GM23248 (cell line): ENCODE measurements around the gene CPA2. TPM values are rescaled to one million over a fixed set of nuclear protein-coding genes. Genes with fewer than 3 reads are reported as not detected.
A peak's percentile ranks its signal among the peaks of the same experiment; 100 is the strongest.

ENCODE experiments used
- DNase-seq: peaks from one replicate; pipeline ENCODE4 v3.0.0-alpha.2; 2015
- H2AFZ ChIP-seq: fragments of 200-600 bp; sonication (generic); 2 replicates; pipeline ENCODE4 v1.6.1; 2016; ENCODE audit warnings: antibody characterized with exemption
- H3F3A ChIP-seq: fragments of 200-600 bp; sonication (generic); 2 replicates; pipeline ENCODE4 v1.6.1; 2016; ENCODE audit warnings: mild to moderate bottlenecking, antibody characterized with exemption, mixed run types; ENCODE audit not compliant: insufficient read depth
- H3K27ac ChIP-seq: fragments of 200-600 bp; sonication (generic); 2 replicates; pipeline ENCODE4 v1.5.1; 2016; ENCODE audit warnings: mild to moderate bottlenecking
- H3K27me3 ChIP-seq: fragments of 200-600 bp; sonication (generic); replicated peaks from 2 replicates; pipeline ENCODE4 v1.6.1; 2016; ENCODE audit warnings: mild to moderate bottlenecking; ENCODE audit not compliant: insufficient read depth
- H3K36me3 ChIP-seq: fragments of 200-600 bp; sonication (generic); 2 replicates; pipeline ENCODE4 v1.6.1; 2016; ENCODE audit warnings: low read depth, mild to moderate bottlenecking
- H3K4me1 ChIP-seq: fragments of 200-600 bp; sonication (generic); 2 replicates; pipeline ENCODE4 v1.6.1; 2016; ENCODE audit warnings: mild to moderate bottlenecking; ENCODE audit not compliant: insufficient read depth
- H3K4me2 ChIP-seq: fragments of 200-600 bp; sonication (generic); one replicate; pipeline ENCODE4 v1.6.1; 2016; ENCODE audit warnings: mild to moderate bottlenecking; ENCODE audit not compliant: unreplicated experiment
- H3K4me3 ChIP-seq: fragments of 200-600 bp; sonication (generic); 2 replicates; pipeline ENCODE4 v1.5.1; 2016; ENCODE audit warnings: mild to moderate bottlenecking
- H3K79me2 ChIP-seq: fragments of 200-600 bp; sonication (generic); 2 replicates; pipeline ENCODE4 v1.6.1; 2016; ENCODE audit warnings: mild to moderate bottlenecking; ENCODE audit not compliant: insufficient read depth
- H3K9ac ChIP-seq: fragments of 200-600 bp; sonication (generic); 2 replicates; pipeline ENCODE4 v1.6.1; 2016; ENCODE audit warnings: mild to moderate bottlenecking
- H3K9me2 ChIP-seq: fragments of 200-600 bp; sonication (generic); 2 replicates; pipeline ENCODE4 v1.6.1; 2016; ENCODE audit warnings: mixed run types, mild to moderate bottlenecking, moderate library complexity; ENCODE audit not compliant: insufficient read depth
- H3K9me3 ChIP-seq: fragments of 200-600 bp; sonication (generic); one replicate; pipeline ENCODE4 v1.6.1; 2017; ENCODE audit warnings: low read depth
- H4K20me1 ChIP-seq: fragments of 200-600 bp; sonication (generic); 2 replicates; pipeline ENCODE4 v1.6.0; 2016; ENCODE audit not compliant: insufficient read depth
- EZH2 ChIP-seq: fragments of 200-600 bp; sonication (generic); IDR thresholded peaks from 2 replicates; pipeline ENCODE4 v1.6.1; 2018; ENCODE audit warnings: antibody characterized with exemption, mild to moderate bottlenecking; ENCODE audit not compliant: insufficient read depth, poor library complexity, severe bottlenecking
- EZH2phosphoT487 ChIP-seq: fragments of 200-600 bp; sonication (generic); IDR thresholded peaks from 2 replicates; pipeline ENCODE4 v1.6.1; 2018; ENCODE audit warnings: antibody characterized with exemption, moderate library complexity, mild to moderate bottlenecking, low read depth; ENCODE audit not compliant: insufficient read depth
- WGBS, 2 experiments: methylation state at CpG; one replicate each; pipeline ENCODE4 v1.1.6; 2015 to 2017; ENCODE audit warnings: low lambda C conversion rate in 2 of 2, low coverage in 1 of 2; ENCODE audit errors: missing lambda C conversion rate in 2 of 2; 5-methylcytosine and 5-hydroxymethylcytosine counted together
- in situ Hi-C: fragments of 300-500 bp; cut with MboI; formaldehyde crosslinking; loops from 2 replicates; pipeline ENCODE4 v1.15.0; 2020
- polyA plus RNA-seq: library from polyadenylated mRNA; unstranded; fragments of >200 nt; fragmentation: Nextera tagmentation; extraction: Ambion mirVana; gene quantifications from 2 replicates; pipeline ENCODE4 v1.2.1, GENCODE V29; 2016
- total RNA-seq: library from RNA; depleted of rRNA; stranded (reverse); fragments of >200 nt; shearing (Covaris generic); gene quantifications from 2 replicates; pipeline ENCODE4 v1.2.3, GENCODE V29; 2014

Gene CPA2
- total and polyA plus RNA-seq, 2 experiments from 2014 or later = not detected

DNA sequence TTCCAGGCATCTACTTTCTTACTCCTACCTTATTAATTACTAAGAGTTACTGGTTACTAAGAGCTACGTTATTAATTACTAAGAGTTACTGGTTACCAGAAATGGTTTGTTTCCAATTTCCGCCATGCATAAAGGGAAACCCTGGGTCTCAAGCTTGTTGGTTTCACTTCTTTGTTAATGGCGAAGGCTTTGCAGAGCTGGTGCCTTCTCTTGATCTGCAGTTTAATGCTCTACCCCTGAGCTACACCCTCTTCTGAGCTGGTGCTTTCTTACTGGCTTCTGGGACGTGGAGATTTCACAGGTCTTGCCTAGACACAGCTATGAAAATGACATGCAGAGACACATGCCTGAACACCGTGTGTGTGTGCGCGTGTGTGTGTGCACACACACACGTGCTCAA lies 26.9 kb downstream of the CPA2 start:
- 72 to 73% methylated on average over 8 of the region's 8 CpGs for WGBS, 2 experiments
- H3K27ac ChIP-seq = peak overlapping the region; percentile 64
- no peaks in the 10 kb centered on the region for H3K79me2 ChIP-seq
- H3K9me3 ChIP-seq = no peaks in the 10 kb centered on the region
- H3K9me2 ChIP-seq = no peaks in the 10 kb centered on the region
- DNase-seq = no peak
- H3K4me3 ChIP-seq = peak overlapping the region; percentile 36; the same call in 1 of the 2 replicates
- no peaks in the 10 kb centered on the region for H3K36me3 ChIP-seq
- TF ChIP-seq EZH2 = no peak
- no peak for TF ChIP-seq EZH2phosphoT487
- no peak overlapping the region for H3K9ac ChIP-seq
- peaks cover 21% of the 10 kb centered on the region for H3F3A ChIP-seq
- peaks cover 34% of the 10 kb centered on the region for H3K4me1 ChIP-seq
- H3K27me3 ChIP-seq = no peaks in the 10 kb centered on the region
- H2AFZ ChIP-seq = no peak overlapping the region
- H4K20me1 ChIP-seq = no peaks in the 10 kb centered on the region
- in situ Hi-C loops = no loop called here
- H3K4me2 ChIP-seq = peak overlapping the region; percentile 73

DNA sequence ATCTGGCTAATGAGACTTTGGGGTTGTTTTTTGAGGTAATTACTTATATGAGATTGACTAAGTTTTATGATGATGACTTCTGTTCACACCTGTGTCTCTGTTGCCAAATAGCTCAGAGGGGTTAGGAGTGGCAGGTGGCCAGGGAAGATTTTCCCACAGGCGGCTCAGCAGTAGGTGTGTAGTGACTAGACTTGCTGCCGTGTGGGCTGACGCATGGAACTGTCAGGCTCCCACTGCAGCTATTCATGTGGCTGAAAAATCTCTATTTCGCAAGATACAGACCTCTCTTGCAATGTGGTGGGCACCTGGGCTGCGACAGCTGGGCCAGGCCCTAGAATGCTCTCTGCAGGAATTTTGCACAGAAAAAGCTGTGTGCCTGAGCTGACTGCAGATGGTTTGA lies 27.7 kb downstream of the CPA2 start:
- Histone ChIP-seq H3K27me3 (no peaks in the 10 kb centered on the region), H3K4me3 (no peak overlapping the region), H3K36me3 (no peaks in the 10 kb centered on the region), H3K9me2 (no peaks in the 10 kb centered on the region), H3K4me1 (peaks cover 34% of the 10 kb centered on the region), H3K9ac (no peak overlapping the region), H3K79me2 (no peaks in the 10 kb centered on the region), H3K4me2 (no peak overlapping the region), H3K9me3 (no peaks in the 10 kb centered on the region), H4K20me1 (no peaks in the 10 kb centered on the region), H3F3A (peaks cover 21% of the 10 kb centered on the region), H3K27ac (no peak overlapping the region), H2AFZ (no peak overlapping the region)
- in situ Hi-C loops = no loop called here
- 72 to 82% methylated on average over 5 of the region's 5 CpGs for WGBS, 2 experiments
- DNase-seq = peak; percentile 57
- no peak for TF ChIP-seq EZH2

DNA sequence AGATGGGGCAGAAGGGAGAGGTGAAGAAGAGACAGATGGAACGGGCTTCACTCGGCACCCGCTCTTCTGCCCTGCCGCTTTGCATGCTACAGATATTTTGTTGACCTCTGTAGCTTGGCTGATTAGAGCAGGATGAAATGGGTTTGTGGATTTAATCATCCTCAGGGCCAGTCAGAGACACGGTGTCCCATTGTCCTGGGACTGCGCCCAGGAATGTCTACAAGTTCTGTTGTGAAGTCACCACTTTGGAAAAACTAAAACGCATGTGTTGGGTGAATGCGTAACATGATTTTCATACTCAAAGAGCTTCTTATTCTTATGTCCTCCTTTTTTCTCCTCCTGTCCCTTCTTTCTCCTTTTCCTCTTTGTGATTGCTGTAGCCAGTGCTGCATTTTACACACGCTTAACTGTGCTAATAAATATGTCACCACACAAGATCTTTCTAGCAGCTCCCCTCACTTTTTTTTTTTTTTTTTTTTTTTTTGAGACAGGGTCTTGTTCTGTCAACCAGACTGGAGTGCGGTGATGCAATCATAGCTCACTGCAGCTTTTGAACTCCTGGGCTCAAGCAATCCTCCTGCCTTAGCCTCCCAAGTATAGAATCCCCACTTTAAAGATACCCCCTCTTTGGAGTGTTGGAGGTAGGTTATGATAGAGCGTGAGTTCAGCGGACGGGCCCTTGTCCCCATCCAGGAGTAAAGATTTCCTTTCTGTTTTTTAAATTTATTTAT lies 29.7 kb downstream of the CPA2 start:
- H3F3A ChIP-seq = peaks cover 21% of the 10 kb centered on the region
- in situ Hi-C loops = no loop called here
- H3K36me3 ChIP-seq = no peaks in the 10 kb centered on the region
- no peaks in the 10 kb centered on the region for H3K27me3 ChIP-seq
- H3K4me3 ChIP-seq = no peak overlapping the region
- no peaks in the 10 kb centered on the region for H3K9me3 ChIP-seq
- no peak overlapping the region for H3K9ac ChIP-seq
- no peaks in the 10 kb centered on the region for H3K79me2 ChIP-seq
- H4K20me1 ChIP-seq = no peaks in the 10 kb centered on the region
- peak overlapping the region; percentile 13 for H3K4me2 ChIP-seq
- DNase-seq = peak; percentile 82
- 44 to 52% methylated on average over 13 of the region's 13 CpGs for WGBS, 2 experiments
- H3K4me1 ChIP-seq = peaks cover 25% of the 10 kb centered on the region
- TF ChIP-seq EZH2phosphoT487 (no peak), EZH2 (no peak)
- peak overlapping the region; percentile 26; the same call in 1 of the 2 replicates for H2AFZ ChIP-seq
- no peaks in the 10 kb centered on the region for H3K9me2 ChIP-seq
- H3K27ac ChIP-seq = no peak overlapping the region

DNA sequence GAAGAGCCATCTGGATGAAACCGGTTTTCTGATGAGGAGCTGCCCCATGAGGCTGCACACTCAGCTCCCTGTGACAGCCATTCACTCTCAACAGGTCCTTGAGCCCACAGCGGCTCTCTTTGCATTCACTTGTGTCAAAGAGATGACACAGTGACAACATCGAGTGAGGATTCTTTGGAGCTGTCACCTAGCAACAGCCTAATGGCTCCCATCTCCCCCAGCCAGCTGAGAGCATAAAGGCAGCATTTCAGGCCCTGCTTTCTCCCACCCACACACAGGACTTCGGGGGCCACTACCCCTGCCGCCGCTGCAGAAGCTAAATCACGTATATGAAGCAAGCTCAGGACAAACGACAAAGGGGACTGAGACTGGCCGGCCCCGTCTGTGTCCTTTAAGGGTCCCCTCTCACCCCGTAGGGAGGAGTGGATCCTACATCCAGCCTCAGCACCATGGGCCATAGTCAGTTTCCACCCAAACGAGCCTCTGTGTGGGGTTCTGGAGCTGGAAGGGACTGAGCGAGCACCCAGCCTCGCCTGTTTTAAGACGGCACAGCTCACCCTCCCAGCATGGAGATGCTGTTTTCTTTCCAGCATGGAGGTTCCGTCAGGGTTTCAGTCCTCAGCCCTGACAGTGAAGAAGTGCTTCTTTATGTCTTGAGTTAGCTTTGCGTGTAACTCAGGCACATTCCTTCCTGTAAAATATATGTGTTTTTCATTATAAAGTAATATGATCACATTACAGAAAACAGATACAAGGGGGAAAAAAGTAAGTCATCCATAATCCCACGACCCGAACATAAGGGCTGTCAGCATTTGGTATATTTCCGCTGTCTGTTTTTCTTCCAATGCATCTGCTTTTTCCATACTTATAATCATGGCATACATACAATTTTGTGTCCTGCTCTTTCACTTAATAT lies 31.2 kb downstream of the CPA2 start:
- in situ Hi-C loops = no loop called here
- TF ChIP-seq EZH2phosphoT487 = no peak
- no peak for TF ChIP-seq EZH2
- Histone ChIP-seq H3F3A (peaks cover 16% of the 10 kb centered on the region), H3K27ac (no peak overlapping the region), H3K4me2 (no peak overlapping the region), H3K27me3 (no peaks in the 10 kb centered on the region), H3K9ac (no peak overlapping the region), H3K4me1 (peaks cover 19% of the 10 kb centered on the region), H3K4me3 (no peak overlapping the region), H4K20me1 (no peaks in the 10 kb centered on the region), H2AFZ (no peak overlapping the region), H3K9me3 (no peaks in the 10 kb centered on the region), H3K79me2 (no peaks in the 10 kb centered on the region), H3K9me2 (no peaks in the 10 kb centered on the region), H3K36me3 (no peaks in the 10 kb centered on the region)
- no peak for DNase-seq
- WGBS, 2 experiments = 87 to 88% methylated on average over 20 of the region's 20 CpGs
